Measurements from ENCODE around the gene FNTB.
"Not testable (repeated sequence)": the region's sequence is repeated elsewhere in the genome, so short reads cannot be mapped to it uniquely, and the experiment has no call there.

FNTB gene

GRCh38 chr14:65011538-65011937 lies 24.8 kb downstream of the FNTB start:
- DNase-seq = no peak

GRCh38 chr14:65012353-65012752 lies 25.7 kb downstream of the FNTB start:
- no peak for DNase-seq

- DNase-seq = peak in 38 of 56 donors; percentile 7 to 76 (median 30)
Observed at GRCh38 chr14:65015391-65015790, 28.7 kb downstream of the FNTB start.

GRCh38 chr14:65016471-65016870 lies 29.8 kb downstream of the FNTB start:
- DNase-seq = peak in 15 of 56 donors; percentile 5 to 39 (median 20)

GRCh38 chr14:65019944-65020566 lies 33.4 kb downstream of the FNTB start:
- peak in 19 of 56 donors; percentile 6 to 71 (median 24) for DNase-seq

- no peak for DNase-seq
Observed at GRCh38 chr14:65024957-65025356, 38.3 kb downstream of the FNTB start.

GRCh38 chr14:65025818-65026217 lies 39.1 kb downstream of the FNTB start:
- no peak for DNase-seq

GRCh38 chr14:65026526-65026925 lies 39.8 kb downstream of the FNTB start:
- no peak for DNase-seq

- DNase-seq = no peak
Observed at GRCh38 chr14:65027127-65027799, 40.6 kb downstream of the FNTB start.

GRCh38 chr14:65028937-65029336 lies 42.2 kb downstream of the FNTB start:
- DNase-seq = no peak

- not testable (repeated sequence) for DNase-seq
Observed at GRCh38 chr14:65031321-65031720, 44.6 kb downstream of the FNTB start.

GRCh38 chr14:65032319-65032718 lies 45.6 kb downstream of the FNTB start:
- DNase-seq = no peak

GRCh38 chr14:65033181-65033580 lies 46.5 kb downstream of the FNTB start:
- no peak for DNase-seq

GRCh38 chr14:65034021-65034420 lies 47.3 kb downstream of the FNTB start:
- DNase-seq = no peak

GRCh38 chr14:65035049-65035448 lies 48.4 kb downstream of the FNTB start:
- peak in 43 of 56 donors; percentile 12 to 79 (median 50) for DNase-seq

- no peak for DNase-seq
Observed at GRCh38 chr14:65038966-65039365, 52.3 kb downstream of the FNTB start.

GRCh38 chr14:65040666-65041433 lies 54.2 kb downstream of the FNTB start:
- DNase-seq = no peak

GRCh38 chr14:65041434-65041915 lies 54.8 kb downstream of the FNTB start:
- no peak for DNase-seq

- no peak for DNase-seq
Observed at GRCh38 chr14:65042296-65042695, 55.6 kb downstream of the FNTB start.

GRCh38 chr14:65042731-65043372 lies 56.2 kb downstream of the FNTB start:
- peak in 1 of 56 donors; percentile 15 for DNase-seq

GRCh38 chr14:65043893-65044595 lies 57.3 kb downstream of the FNTB start:
- no peak for DNase-seq
